DMS79 (cell line): ENCODE data around the gene LRRC4B.
"Not testable (repeated sequence)": the region's sequence is repeated elsewhere in the genome, so short reads cannot be mapped to it uniquely, and the experiment has no call there.

Source experiments
- DNase-seq: peaks from one replicate; lab custom pipeline; 2025; lab: John Stamatoyannopoulos, UW

Gene LRRC4B, protein sequence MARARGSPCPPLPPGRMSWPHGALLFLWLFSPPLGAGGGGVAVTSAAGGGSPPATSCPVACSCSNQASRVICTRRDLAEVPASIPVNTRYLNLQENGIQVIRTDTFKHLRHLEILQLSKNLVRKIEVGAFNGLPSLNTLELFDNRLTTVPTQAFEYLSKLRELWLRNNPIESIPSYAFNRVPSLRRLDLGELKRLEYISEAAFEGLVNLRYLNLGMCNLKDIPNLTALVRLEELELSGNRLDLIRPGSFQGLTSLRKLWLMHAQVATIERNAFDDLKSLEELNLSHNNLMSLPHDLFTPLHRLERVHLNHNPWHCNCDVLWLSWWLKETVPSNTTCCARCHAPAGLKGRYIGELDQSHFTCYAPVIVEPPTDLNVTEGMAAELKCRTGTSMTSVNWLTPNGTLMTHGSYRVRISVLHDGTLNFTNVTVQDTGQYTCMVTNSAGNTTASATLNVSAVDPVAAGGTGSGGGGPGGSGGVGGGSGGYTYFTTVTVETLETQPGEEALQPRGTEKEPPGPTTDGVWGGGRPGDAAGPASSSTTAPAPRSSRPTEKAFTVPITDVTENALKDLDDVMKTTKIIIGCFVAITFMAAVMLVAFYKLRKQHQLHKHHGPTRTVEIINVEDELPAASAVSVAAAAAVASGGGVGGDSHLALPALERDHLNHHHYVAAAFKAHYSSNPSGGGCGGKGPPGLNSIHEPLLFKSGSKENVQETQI

DNA sequence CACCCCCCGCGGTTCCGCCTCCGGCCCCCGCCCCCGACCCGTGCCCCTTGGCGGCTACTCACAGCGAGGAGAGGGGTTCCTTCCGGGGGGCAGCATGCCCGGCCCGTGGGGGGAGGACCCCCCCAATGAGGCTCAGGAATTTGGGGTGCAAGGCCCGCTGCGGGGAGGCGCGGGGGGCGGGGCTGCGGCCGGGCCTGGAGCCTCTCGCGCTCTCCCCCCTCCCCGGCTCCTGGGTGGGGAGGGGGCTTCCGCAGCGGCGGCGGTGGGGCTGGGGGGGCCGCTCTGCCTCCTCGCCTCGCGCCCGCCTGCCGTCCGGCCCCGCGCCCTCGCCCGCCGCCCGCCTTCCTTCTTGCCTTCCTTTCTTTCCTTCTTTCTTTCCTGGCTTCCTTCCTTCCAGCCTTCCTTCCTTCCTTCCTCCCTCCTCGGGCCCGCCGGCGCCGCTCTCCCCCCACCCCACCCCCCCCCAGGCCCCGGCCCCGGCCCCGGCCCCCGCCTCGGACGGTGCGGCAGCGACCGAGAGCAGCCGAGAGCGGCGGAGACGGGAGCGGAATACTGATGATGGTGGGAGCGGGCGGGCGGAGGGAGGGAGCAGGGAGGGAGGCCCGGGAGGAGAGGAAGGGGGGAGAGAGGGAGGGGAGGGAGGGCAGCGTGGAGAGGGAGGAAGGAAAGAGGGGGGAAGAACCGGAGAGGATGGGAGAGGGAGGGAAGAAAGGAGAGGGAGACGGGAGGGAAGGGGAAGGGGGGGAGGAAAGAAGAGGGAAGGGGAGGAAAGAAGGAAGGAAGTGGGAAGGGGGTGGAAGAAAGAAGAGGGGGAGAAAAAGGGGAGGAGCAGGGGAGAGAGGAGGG is at the start of gene LRRC4B:
Gene LRRC4B (minus strand): TSS at position 554 of the 846 bp plus-strand sequence. CDS start 19,597 bp downstream, outside the sequence.
- DNase-seq: peak; percentile 10

DNA sequence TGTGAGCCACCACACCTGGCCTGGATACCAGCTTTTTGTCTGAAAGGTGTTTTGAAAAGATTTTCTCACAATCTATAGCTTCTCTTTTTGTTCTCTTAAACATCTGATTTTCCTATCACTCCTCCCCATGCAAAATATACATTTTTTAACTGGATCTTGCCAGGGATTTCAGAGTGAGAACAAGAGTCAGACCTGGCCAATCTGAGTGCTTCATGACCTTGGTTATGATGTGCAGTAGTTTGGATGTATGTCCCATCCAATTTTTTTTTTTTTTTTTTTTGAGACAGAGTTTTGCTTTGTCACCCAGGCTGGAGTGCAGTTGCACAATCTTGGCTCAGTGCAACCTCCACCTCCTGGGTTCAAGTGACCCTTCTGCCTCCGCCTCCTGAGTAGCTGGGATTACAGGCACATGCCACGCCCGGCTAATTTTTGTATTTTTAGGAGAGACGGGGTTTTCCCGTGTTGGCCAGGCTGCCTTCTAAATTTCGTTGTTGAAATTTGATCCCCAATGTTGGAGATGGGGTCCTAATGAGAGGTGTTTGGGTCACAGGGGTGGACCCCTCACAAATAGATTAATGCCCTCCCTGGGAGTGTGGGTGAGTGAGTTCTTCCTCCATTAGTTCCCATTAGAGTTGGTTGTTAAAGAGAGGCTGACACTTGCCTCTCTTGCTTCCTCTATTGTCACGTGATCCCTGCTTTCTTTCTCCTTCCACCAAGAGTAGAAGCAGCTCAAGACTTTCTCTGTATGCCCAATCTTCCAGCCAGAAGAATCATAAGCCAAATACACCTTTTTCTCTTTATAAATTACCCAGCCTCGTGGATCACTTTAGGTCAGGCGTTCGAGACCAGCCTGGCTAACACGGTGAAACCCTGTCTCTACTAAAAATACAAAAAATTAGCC is 44.5 kb upstream of the LRRC4B start:
- DNase-seq: not testable (repeated sequence)

DNA sequence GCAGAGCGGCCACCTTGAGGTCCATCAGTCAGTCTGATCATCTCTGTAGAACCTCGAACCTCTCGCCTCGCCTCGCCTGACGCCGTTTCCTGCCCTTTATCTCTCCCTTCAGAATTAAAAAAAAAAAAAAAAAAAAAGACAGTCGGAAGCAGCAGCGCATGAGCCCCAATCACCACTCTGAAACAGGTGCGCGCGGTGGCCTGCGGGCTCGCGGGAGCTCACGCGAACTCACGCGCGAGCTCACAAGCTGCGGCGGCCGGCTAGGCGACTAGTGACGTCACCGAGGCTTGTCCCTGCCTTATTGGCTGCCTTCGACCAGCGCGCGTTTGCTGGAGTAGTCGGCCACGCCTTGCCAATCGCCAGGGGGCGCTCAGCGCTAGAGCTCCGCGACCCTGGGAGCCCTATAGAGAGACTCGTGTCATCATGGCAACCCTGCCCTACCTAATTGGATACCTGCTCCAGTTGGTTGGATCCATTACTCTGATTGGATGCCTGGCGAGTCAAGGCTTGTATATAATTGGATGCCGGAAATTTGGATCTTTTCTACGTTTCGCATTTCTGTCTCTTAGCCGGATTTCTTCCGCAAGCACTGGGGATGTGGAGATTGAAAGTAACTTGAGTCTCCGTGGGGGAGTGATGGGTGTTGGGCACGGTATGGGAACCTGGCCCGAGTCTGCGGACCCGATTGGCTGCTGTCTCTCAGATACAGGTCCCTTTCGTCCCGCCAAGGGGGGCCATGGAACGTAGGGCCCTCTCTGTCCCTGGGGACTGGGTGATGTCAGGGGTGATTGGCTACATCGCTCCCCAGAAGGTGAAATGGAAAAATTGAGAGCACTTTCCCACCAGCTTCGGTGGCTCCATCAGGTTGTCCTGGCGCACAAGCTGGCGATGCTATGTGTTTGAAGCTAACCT is 39.9 kb upstream of the LRRC4B start:
- DNase-seq: no peak

DNA sequence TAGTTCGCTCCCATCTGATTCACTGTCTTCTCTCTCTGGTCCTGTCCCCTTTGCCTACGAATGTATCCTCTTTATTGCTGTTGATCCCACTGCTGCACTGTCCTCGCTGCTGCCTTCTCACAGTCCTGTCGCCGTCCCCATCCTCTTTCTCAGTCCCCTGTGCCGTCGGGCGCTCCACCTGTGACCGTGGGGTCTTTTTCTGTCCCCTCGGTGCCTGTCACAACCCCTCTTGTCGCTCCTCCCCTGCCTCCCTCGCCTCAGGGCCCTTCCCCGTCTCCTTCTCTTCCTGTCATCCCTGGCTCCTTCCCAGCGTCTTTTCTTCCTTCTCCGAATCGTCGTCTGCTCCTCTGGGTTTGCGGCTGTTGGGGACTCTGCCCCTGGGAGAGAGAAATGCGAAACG is 39.2 kb upstream of the LRRC4B start:
- DNase-seq: no peak

DNA sequence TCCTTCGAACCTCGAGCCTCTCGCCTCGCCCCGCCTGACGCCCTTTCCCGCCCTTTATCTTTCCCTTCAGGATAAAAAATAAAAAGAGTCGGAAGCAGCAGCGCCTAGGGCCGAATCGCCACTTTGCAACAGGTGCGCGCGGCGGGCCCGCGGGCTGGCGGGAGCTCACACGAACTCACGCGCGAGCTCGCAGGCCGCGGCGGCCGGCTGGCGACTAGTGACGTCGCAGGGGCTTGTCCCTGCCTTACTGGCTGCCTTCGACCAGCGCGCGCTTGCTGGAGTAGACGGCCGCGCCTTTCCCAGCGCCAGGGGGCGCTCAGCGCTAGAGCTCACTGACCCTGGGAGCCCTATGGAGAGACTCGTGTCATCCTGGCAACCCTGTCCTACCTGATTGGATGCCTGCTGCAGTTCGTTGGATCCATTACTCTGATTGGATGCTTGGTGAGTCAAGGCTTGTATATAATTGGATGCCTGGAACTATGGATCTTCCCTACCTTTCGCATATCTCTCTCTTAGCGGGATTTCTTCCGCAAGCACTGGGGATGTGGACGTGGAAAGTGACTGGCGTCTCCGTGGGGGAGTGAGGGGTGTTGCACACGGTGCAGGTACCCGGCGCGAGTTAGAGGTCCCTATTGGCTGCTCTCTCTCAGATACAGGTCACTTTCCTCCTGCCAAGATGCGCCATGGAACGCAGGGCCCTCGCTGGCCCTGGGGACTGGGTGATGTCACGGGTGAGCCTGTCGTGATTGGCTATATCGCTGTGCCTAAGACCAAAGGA is 38.0 kb upstream of the LRRC4B start:
- not testable (repeated sequence) for DNase-seq

DNA sequence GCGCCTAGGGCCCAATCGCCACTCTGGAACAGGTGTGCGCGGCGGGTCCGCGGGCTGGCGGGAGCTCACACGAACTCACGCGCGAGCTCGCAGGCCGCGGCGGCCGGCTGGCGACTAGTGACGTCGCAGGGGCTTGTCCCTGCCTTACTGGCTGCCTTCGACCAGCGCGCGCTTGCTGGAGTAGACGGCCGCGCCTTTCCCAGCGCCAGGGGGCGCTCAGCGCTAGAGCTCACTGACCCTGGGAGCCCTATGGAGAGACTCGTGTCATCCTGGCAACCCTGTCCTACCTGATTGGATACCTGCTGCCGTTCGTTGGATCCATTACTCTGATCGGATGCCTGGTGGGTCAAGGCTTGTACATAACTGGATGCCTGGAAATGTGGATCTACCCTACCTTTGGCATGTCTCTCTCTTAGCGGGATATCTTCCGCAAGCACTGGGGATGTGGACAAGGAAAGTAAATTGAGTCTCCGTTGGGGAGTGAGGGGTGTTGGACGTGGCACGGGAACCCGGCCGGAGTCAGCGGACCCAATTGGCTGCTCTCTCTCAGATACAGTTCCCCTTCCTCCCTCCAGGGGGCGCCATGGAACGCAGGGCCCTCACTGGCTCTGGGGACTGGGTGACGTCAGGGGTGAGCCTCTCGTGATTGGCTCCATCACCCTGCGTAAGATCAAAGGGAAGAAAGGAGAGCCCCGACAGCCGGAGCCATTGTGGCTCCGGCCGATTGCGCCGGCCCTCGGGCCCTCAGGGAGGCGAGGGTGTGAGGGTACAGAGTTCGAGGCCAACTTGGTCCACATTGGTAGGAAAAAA is 36.2 kb upstream of the LRRC4B start:
- not testable (repeated sequence) for DNase-seq

DNA sequence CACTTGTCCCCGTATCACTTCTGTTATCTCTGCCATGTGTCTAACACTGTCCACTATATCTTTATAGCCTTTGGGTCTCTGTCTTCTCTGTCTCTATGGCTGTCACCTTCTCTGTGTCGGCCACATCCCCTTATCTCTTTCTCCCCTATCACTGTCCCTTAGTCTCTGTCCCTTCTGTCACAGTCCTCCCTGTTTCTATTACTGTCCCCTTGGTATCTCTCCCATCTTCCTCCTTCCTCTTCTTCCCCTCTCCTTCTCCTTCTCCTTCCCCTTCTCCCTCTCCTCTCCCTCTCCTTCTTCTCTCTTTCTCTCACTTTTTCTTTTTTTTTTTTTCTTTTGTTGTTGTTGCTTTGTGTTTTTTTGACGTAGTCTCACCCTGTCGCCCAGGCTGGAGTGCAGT is 34.7 kb upstream of the LRRC4B start:
- DNase-seq: no peak

DNA sequence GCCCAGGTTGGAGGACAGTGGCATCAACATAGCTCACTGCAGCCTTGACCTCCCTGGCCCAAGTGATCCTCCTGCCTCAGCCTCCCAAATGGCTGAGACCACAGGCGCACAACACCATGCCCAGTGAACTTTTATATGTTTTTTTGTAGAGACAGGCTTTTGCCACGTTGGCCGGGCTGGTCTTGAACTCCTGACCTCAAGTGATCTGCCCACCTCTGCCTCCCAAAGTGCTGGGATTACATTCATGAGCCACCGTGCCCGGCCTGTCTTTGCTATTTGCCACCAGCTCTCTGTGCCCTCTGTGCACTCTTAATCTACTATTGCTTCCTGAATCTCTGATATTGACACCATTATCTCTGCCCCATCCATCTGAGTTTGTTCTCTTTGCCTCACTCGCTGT is 34.3 kb upstream of the LRRC4B start:
- DNase-seq: no peak

DNA sequence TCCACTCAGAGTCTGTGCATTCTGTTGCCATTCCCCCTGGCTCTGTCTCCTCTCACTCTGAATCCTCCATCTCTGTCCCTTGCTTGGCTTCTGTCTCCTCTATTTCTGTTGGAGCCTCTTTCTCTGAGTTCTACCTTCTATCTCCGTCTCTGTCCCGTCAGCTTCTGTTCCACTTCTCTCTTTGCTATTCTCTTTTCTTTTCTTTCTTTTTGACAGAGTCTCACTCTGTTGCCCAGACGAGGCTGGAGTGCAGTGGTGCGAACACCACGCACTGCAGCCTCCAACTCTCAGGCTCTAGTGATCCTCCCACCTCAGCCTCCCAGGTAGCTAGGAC is 33.8 kb upstream of the LRRC4B start:
- DNase-seq: no peak

DNA sequence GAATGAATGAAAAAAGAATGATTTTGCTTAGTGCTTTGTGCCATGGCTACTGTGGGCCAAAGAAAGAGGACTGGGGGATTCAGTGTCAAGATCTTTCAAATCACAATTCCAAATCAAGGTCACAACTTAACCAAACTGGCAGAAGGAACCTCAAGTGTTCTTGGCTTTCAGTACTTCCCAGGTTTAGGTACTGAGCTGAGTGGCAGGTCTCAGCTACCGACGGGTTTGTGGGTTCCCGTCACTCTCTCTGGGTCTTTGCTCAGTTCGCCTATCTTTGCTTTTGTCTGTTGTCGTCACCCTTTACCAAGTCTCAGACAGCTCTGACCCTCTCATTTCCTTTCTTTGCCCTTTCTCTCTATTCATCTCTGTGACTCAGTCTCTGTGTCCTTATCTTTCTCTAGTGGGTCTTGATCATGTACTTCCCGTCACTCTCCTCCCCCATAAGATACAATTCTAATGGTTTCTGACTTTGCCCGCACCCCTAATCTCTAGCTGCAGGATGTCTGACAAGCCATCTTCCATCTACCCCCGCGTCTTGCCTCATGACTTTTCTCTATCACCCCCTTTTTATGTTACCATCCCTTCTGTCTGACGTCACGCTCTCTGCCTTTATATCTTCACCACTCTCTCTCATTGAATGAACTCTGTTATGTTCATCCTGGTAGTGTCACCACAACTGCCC is 33.3 kb upstream of the LRRC4B start:
- DNase-seq: no peak

DNA sequence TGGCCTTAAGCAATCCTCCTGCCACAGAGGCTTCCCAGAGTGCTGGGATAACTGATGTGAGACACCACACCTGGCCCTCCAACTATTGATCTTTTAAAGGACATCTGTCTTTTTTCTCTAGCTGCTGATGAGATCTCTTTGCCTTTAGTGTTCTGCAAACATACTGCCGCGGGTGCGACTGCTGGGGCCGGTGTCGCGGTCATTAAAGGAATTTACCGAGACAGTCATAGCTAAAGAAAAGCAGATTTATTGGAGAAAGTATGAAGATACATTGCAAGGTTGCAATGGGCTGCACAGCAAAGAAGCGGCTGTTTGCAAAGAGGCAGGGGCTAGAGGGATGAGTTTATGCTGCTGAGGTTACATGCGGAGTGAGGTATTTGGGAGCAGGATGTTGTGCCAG is 31.2 kb upstream of the LRRC4B start:
- no peak for DNase-seq

DNA sequence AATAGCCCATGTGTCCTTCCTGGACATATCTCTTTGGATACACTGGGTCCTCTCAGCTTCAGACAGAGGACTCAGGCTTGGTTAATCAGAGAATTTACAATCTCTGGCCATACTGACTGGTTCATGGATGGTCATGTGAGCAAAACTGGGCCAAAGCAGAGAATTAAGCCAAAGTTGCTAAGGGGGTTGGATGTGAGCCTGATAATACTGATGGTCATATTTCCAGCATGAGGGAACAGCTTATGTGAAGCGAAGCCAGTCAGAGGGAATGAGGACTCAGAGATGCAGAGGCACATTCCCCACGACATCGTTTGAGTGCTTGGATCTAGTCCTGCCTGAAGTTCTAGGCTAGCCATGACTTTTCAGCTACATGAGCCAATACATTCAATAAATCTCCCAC is 22.0 kb upstream of the LRRC4B start:
- no peak for DNase-seq

DNA sequence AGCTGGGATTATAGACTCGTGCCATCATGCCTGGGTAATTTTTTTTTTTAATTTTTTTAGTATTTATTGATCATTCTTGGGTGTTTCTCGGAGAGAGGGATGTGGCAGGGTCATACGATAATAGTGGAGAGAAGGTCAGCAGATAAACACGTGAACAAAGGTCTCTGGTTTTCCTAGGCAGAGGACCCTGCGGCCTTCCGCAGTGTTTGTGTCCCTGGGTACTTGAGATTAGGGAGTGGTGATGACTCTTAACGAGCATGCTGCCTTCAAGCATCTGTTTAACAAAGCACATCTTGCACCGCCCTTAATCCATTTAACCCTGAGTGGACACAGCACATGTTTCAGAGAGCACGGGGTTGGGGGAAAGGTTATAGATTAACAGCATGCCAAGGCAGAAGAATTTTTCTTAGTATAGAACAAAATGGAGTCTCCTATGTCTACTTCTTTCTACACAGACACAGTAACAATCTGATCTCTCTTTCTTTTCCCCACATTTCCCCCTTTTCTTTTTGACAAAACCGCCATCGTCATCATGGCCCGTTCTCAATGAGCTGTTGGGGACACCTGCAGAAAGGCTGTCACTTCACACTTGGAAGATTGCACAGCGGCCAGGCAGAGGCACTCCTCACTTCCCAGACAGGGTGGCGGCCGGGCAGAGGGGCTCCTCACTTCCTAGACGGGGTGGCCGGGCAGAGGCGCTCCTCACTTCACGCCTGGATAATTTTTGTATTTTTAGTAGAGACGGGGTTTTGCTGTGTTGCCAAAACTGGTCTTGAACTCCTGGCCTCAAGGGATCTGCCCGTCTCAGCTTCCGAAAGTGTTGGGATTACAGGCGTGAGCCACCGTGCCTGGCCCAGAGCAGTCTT is 13.8 kb upstream of the LRRC4B start:
- DNase-seq: not testable (repeated sequence)

DNA sequence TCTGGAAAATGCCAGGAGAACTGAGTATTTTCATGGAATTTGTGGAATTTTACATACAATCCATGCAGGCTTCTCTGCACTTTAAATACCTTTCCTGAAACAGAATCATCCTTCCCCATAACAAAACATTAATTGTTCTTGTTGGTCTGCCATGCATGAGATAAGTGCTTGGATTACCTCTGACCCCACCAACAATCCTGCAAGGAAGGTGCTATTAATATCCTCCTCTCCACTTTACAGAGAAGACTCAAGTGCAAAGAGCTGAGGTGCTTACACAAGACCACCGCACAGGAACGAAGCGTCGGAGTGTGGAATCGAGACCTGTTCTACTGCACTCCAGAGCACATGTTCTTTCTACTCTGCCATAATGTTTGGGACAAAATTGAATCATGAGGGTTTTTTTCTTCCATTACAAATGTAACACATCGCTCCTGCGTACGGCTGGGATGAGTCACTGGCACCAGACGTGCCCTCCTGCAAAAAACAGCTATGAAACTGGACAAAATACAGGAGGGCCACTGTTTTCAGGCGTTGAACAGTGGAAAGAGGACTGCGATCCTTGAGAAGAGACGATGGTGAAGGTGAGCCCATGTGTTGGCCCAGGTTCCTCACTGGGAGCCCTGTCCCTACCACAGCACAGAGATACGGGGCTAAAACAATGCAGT is 12.9 kb upstream of the LRRC4B start:
- DNase-seq: peak; percentile 3

DNA sequence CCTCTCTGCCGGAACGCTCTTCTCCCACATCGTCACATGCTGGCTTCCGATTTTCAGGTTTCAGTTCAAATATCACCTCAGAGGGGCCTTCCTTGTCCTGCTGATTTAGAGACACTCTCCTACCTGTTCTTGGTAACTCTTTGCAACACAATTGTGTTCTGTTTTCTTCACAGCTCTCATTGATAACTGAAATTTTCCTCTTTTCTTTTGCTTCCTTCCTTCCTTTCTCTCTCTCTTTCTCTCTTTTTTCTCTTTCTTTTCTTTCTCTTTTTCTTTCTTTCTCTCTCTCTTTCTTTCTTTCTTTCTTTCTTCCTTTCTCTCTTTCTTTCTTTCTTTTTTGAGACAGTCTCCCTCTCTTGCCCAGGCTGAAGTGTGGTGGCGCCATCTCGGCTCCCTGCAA is 12.0 kb upstream of the LRRC4B start:
- no peak for DNase-seq

DNA sequence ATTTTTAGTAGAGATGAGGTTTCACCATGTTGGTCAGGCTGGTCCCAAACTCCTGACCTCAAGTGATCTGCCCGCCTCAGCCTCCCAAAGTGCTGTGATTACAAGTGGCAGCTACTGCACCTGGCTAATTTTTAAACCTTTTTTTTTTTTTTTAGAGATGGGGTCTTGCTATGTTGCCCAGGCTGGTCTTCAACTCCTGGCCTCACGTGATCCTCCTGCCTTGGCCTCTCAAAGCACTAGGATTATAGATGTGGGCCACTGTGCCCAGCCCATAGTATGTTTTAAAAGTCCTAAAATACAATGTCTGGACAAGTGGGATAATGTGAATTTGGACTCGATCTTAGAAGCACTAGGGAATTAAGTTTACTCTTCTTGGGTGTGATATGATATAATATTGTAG is 8.5 kb upstream of the LRRC4B start:
- not testable (repeated sequence) for DNase-seq
